HepG2 (cell line): Measurements from ENCODE around the gene SLC19A1. TPM values are rescaled to one million over a fixed set of nuclear protein-coding genes. Genes with fewer than 3 reads are reported as not detected.

Experiments used
- BCL6 ChIP-seq: IDR thresholded peaks from 2 replicates; pipeline ENCODE4 v1.6.1; 2016; ENCODE audit warnings: missing genetic modification reagents, missing compliant biosample characterization
- CBX5 ChIP-seq: sonication (generic); formaldehyde crosslinking; IDR thresholded peaks from 2 replicates; pipeline ENCODE4 v1.4.0; 2020; ENCODE audit warnings: missing genetic modification reagents, borderline replicate concordance
- MBD4 ChIP-seq: IDR thresholded peaks from 2 replicates; pipeline ENCODE4 v1.6.1; 2012; ENCODE audit warnings: low read length, inconsistent platforms, borderline replicate concordance
- MXI1 ChIP-seq: IDR thresholded peaks from 3 replicates; pipeline ENCODE4 v1.6.1; 2012; ENCODE audit warnings: low read depth, low read length, inconsistent platforms, borderline replicate concordance
- PAWR ChIP-seq: sonication (generic); formaldehyde crosslinking; IDR thresholded peaks from 2 replicates; pipeline ENCODE4 v1.4.0; 2020; ENCODE audit warnings: missing genetic modification reagents, mild to moderate bottlenecking, borderline replicate concordance
- SP4 ChIP-seq: sonication (generic); formaldehyde crosslinking; IDR thresholded peaks from 2 replicates; pipeline ENCODE4 v1.8.1; 2023; ENCODE audit warnings: mild to moderate bottlenecking, missing genetic modification reagents
- TBX2 ChIP-seq: sonication (generic); formaldehyde crosslinking; IDR thresholded peaks from 2 replicates; pipeline ENCODE4 v1.5.0; 2020; ENCODE audit warnings: missing genetic modification reagents, mild to moderate bottlenecking, borderline replicate concordance
- XRCC5 ChIP-seq: fragments of 200-400 bp; formaldehyde crosslinking; optimal IDR thresholded peaks from 2 replicates; pipeline ENCODE3; 2017; ENCODE audit warnings: mild to moderate bottlenecking, low read length
- ZNF17 ChIP-seq: sonication (generic); formaldehyde crosslinking; IDR thresholded peaks from 2 replicates; pipeline ENCODE4 v1.5.0; 2020; ENCODE audit warnings: mild to moderate bottlenecking, missing genetic modification reagents
- ZNF224 ChIP-seq: sonication (generic); formaldehyde crosslinking; IDR thresholded peaks from 2 replicates; pipeline ENCODE4 v1.5.0; 2020; ENCODE audit warnings: mild to moderate bottlenecking, missing genetic modification reagents
- ZNF572 ChIP-seq: sonication (generic); formaldehyde crosslinking; IDR thresholded peaks from 2 replicates; pipeline ENCODE4 v1.5.1; 2020; ENCODE audit warnings: mild to moderate bottlenecking, missing genetic modification reagents
- ZNF577 ChIP-seq: sonication (generic); formaldehyde crosslinking; IDR thresholded peaks from 2 replicates; pipeline ENCODE4 v1.4.0; 2020; ENCODE audit warnings: mild to moderate bottlenecking, low read depth, missing genetic modification reagents, borderline replicate concordance
- polyA plus RNA-seq, 8 experiments: library from polyadenylated mRNA; depleted of rRNA in 3 of 8; stranded (reverse) in 7 of 8; unstranded in 1 of 8; fragments of >200 nt; fragmentation: Illumina TruSeq in 4 of 8; extraction: Trizol in 4 of 8; gene quantifications; 2 replicates each; pipeline versions ENCODE4 v1.2.1 to v1.2.3, GENCODE V29; 2011 to 2016; ENCODE audit warnings: low read depth in 4 of 8, missing spikeins in 1 of 8, mixed read lengths in 1 of 8; ENCODE audit not compliant: insufficient read depth in 1 of 8
- total RNA-seq, 5 experiments: library from RNA; depleted of rRNA; stranded (reverse); fragments of >200 nt; fragmentation: Illumina TruSeq; extraction: Trizol; gene quantifications; 2 replicates each; pipeline ENCODE4 v1.2.3, GENCODE V29; 2016; ENCODE audit warnings: low read depth in 1 of 5
- TF ChIP-seq, protein P1 (sequence below): sonication (generic); formaldehyde crosslinking; IDR thresholded peaks from 2 replicates; pipeline ENCODE4 v1.5.1; 2020; ENCODE audit warnings: mild to moderate bottlenecking, missing genetic modification reagents, borderline replicate concordance
- TF ChIP-seq, protein P2 (sequence below): sonication (generic); formaldehyde crosslinking; IDR thresholded peaks from 2 replicates; pipeline ENCODE4 v1.5.1; 2020; ENCODE audit warnings: mild to moderate bottlenecking, moderate library complexity, missing genetic modification reagents
- TF ChIP-seq, protein P3 (sequence below): sonication (generic); formaldehyde crosslinking; conservative IDR thresholded peaks from 2 replicates; pipeline ENCODE4 v1.4.0; 2020; ENCODE audit warnings: mild to moderate bottlenecking, missing genetic modification reagents, moderate library complexity

Gene SLC19A1
- total and polyA plus RNA-seq, 2 of the 13 experiments (the other 11 are each of a cell fraction or from before 2014, with no cell fraction given), result 21.8 to 23.0 TPM

DNA sequence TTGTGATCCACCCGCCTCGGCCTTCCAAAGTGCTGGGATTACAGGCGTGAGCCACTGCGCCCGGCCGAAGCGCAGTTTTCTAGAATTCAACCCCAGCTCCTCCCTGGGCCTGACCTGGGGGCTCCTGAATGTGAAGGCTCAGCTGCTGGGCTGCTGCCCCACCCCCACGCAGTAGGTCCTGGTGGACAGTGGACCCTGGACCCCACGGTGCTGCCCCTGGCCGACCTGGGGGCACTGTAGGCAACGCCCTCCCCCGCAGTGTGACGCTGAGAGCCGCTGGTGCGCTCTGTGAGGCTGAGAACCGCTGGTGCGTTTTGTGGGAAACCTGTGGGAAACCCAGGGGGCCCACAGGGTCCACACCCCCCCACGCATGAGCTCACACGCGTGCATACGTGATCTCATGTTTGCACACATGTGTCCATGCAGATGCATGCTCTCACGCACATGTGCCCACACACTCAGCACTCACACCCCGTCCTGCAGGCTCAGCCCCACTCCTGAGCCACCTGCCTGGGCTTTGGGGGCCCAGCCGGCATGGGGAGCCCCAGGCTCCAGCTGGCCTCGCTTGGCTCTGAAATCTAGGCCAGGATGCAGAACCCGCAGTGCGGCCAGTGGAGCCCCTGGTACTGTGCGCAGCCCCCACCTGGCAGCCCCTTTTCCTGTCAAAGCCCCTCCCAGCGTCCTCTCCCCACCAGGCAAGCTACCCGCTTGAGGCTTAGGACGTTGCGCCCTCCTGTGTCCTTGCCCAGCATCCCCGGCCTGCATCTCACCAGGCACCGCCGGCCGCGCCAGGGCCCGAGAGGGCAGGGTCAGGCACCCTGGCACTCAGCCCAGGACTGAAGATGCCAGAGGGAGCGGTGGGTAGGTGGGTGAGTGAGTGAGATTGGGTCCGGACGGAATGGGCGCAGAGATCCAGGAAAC lies 69.5 kb downstream of the SLC19A1 start (continued):
- TF ChIP-seq, protein P1, sequence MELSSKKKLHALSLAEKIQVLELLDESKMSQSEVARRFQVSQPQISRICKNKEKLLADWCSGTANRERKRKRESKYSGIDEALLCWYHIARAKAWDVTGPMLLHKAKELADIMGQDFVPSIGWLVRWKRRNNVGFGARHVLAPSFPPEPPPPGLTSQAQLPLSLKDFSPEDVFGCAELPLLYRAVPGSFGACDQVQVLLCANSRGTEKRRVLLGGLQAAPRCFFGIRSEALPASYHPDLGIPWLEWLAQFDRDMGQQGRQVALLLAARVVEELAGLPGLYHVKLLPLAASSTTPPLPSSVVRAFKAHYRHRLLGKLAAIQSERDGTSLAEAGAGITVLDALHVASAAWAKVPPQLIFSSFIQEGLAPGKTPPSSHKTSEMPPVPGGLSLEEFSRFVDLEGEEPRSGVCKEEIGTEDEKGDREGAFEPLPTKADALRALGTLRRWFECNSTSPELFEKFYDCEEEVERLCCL (CRISPR knock-in tag), result no peak
- TF ChIP-seq MXI1 (peak; percentile 17; the same call in 1 of the 3 replicates), SP4 (no peak), MBD4 (no peak), XRCC5 (no peak), CBX5 (CRISPR knock-in tag) (no peak), ZNF572 (no peak), TBX2 (CRISPR knock-in tag) (peak; percentile 68; the same call in 1 of the 2 replicates), ZNF17 (CRISPR knock-in tag) (no peak), BCL6 (CRISPR knock-in tag) (peak; percentile 78), PAWR (no peak), ZNF224 (CRISPR knock-in tag) (no peak), ZNF577 (CRISPR knock-in tag) (no peak)
- TF ChIP-seq, protein P2, sequence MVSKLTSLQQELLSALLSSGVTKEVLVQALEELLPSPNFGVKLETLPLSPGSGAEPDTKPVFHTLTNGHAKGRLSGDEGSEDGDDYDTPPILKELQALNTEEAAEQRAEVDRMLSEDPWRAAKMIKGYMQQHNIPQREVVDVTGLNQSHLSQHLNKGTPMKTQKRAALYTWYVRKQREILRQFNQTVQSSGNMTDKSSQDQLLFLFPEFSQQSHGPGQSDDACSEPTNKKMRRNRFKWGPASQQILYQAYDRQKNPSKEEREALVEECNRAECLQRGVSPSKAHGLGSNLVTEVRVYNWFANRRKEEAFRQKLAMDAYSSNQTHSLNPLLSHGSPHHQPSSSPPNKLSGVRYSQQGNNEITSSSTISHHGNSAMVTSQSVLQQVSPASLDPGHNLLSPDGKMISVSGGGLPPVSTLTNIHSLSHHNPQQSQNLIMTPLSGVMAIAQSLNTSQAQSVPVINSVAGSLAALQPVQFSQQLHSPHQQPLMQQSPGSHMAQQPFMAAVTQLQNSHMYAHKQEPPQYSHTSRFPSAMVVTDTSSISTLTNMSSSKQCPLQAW (CRISPR knock-in tag), result no peak; the same call in 1 of the 2 replicates
- TF ChIP-seq, protein P3, sequence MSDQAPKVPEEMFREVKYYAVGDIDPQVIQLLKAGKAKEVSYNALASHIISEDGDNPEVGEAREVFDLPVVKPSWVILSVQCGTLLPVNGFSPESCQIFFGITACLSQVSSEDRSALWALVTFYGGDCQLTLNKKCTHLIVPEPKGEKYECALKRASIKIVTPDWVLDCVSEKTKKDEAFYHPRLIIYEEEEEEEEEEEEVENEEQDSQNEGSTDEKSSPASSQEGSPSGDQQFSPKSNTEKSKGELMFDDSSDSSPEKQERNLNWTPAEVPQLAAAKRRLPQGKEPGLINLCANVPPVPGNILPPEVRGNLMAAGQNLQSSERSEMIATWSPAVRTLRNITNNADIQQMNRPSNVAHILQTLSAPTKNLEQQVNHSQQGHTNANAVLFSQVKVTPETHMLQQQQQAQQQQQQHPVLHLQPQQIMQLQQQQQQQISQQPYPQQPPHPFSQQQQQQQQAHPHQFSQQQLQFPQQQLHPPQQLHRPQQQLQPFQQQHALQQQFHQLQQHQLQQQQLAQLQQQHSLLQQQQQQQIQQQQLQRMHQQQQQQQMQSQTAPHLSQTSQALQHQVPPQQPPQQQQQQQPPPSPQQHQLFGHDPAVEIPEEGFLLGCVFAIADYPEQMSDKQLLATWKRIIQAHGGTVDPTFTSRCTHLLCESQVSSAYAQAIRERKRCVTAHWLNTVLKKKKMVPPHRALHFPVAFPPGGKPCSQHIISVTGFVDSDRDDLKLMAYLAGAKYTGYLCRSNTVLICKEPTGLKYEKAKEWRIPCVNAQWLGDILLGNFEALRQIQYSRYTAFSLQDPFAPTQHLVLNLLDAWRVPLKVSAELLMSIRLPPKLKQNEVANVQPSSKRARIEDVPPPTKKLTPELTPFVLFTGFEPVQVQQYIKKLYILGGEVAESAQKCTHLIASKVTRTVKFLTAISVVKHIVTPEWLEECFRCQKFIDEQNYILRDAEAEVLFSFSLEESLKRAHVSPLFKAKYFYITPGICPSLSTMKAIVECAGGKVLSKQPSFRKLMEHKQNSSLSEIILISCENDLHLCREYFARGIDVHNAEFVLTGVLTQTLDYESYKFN, result peak; percentile 91
